Heart left ventricle (tissue), 13 donors: ENCODE measurements around the gene POLD1.

Experiments
- CTCF ChIP-seq, 12 donors: fragments of 200-600 bp; sonication (generic) in 4 of 12; IDR thresholded peaks; one replicate each; pipeline versions ENCODE4 v1.5.0 to v1.8.0; 2018 to 2022; ENCODE audit warnings: antibody characterized with exemption in 12 of 12, mild to moderate bottlenecking in 5 of 12
- POLR2A ChIP-seq, 2 donors: fragments of 450-650 bp; IDR thresholded peaks; one replicate each; pipeline ENCODE4 v1.6.1; 2017; ENCODE audit warnings: antibody characterized with exemption in 2 of 2, mild to moderate bottlenecking in 2 of 2, moderate library complexity in 2 of 2
- donor health status: ischemic (EF 13 %, LVEDD 7.1; RV severe dilation, severe dysfunction).
- donor health status: DM: no; HTN: yes; CAD: no.
- donor health status: DM: no; HTN: no; CAD: no.
- donor health status: ischemic (EF 25% LVEDD 6.9; RV normal size, moderate dysfunction).
- donor health status: ischemic (EF 25% LVEDD 5.7; RV mildly dilated, moderate dysfunction).
- donor health status: ischemic (EF 35%, LVEDD 5.7; RV mildly dilated, moderate dysfunction).
- donor health status: nonischemic (EF 11% LVEDD 7.7; RV severe dilation, severe dysfunction).
- donor health status: DM: yes; HTN: yes; CAD: no.
- donor health status: PGD.
- donor health status: ischemic (EF 29% LVEDD 5.4; RV normal size, mild dysfunction).
- donor health status: nonischemic (EF 23%, LVEDD 6.1; RV moderate dilation, normal function).

- TF ChIP-seq CTCF (IDR thresholded peaks at IDR 0.05) (no peak), POLR2A (IDR thresholded peaks at IDR 0.05) (no peak)
Measured at GRCh38 chr19:50419022-50419579, 35.0 kb downstream of the POLD1 start.
